DOHH2 (cell line): ENCODE measurements around the gene AHNAK.

Experiments used
- H3F3A ChIP-seq: fragments of 200-600 bp; sonication (generic), shearing (Covaris generic); 2 replicates; pipeline ENCODE4 v1.6.0; 2016; ENCODE audit warnings: antibody characterized with exemption, mild to moderate bottlenecking; ENCODE audit not compliant: control insufficient read depth, insufficient read depth
- H3K27ac ChIP-seq: fragments of 200-600 bp; sonication (generic); 2 replicates; pipeline ENCODE4 v1.5.1; 2014; ENCODE audit warnings: low read depth, mild to moderate bottlenecking, low read length, moderate library complexity
- H3K27me3 ChIP-seq: fragments of 200-600 bp; sonication (generic); 2 replicates; pipeline ENCODE4 v1.6.1; 2014; ENCODE audit warnings: mild to moderate bottlenecking, low read length, mixed read lengths; ENCODE audit not compliant: control insufficient read depth
- H3K36me3 ChIP-seq: fragments of 200-600 bp; sonication (generic); 2 replicates; pipeline ENCODE4 v1.6.1; 2014; ENCODE audit warnings: mild to moderate bottlenecking, low read length, moderate library complexity, mixed read lengths; ENCODE audit not compliant: control insufficient read depth
- H3K4me1 ChIP-seq: fragments of 200-600 bp; sonication (generic); 2 replicates; pipeline ENCODE4 v1.6.1; 2014; ENCODE audit warnings: mild to moderate bottlenecking, low read length, mixed read lengths; ENCODE audit not compliant: control insufficient read depth
- H3K4me2 ChIP-seq: fragments of 200-600 bp; sonication (generic); 2 replicates; pipeline ENCODE4 v1.6.0; 2014; ENCODE audit warnings: mild to moderate bottlenecking, low read length, moderate library complexity
- H3K4me3 ChIP-seq: fragments of 200-600 bp; sonication (generic); 2 replicates; pipeline ENCODE4 v1.5.1; 2014; ENCODE audit warnings: mild to moderate bottlenecking, low read length, mixed read lengths
- H3K79me2 ChIP-seq: fragments of 200-600 bp; sonication (generic); 2 replicates; pipeline ENCODE4 v1.6.1; 2014; ENCODE audit warnings: mild to moderate bottlenecking, low read length, mixed read lengths; ENCODE audit not compliant: control insufficient read depth
- H3K9me2 ChIP-seq: fragments of 200-600 bp; sonication (generic); replicated peaks from 2 replicates; pipeline ENCODE4 v1.6.1; 2014; ENCODE audit warnings: mild to moderate bottlenecking, low read length, mixed read lengths; ENCODE audit not compliant: control insufficient read depth
- H3K9me3 ChIP-seq: fragments of 200-600 bp; sonication (generic); 2 replicates; pipeline ENCODE4 v1.6.1; 2014; ENCODE audit warnings: antibody characterized with exemption, low read length, mixed read lengths; ENCODE audit not compliant: control insufficient read depth, insufficient read depth
- H4K20me1 ChIP-seq: fragments of 200-600 bp; sonication (generic); 2 replicates; pipeline ENCODE4 v1.6.0; 2014; ENCODE audit warnings: low read depth, mild to moderate bottlenecking, antibody characterized with exemption, low read length, moderate library complexity; ENCODE audit not compliant: control insufficient read depth, insufficient read depth
- EZH2phosphoT487 ChIP-seq: fragments of 200-600 bp; sonication (generic); IDR thresholded peaks from 2 replicates; pipeline ENCODE4 v1.6.1; 2017; ENCODE audit warnings: borderline replicate concordance, mild to moderate bottlenecking, antibody characterized with exemption, low read length, moderate library complexity, mixed read lengths
- TF ChIP-seq, protein P1 (sequence below): fragments of 200-600 bp; sonication (generic); IDR thresholded peaks from one replicate; pipeline ENCODE4 v1.5.1; 2014; ENCODE audit warnings: antibody characterized with exemption, mild to moderate bottlenecking, low read depth, low read length; ENCODE audit not compliant: poor library complexity, severe bottlenecking

The AHNAK gene

DNA sequence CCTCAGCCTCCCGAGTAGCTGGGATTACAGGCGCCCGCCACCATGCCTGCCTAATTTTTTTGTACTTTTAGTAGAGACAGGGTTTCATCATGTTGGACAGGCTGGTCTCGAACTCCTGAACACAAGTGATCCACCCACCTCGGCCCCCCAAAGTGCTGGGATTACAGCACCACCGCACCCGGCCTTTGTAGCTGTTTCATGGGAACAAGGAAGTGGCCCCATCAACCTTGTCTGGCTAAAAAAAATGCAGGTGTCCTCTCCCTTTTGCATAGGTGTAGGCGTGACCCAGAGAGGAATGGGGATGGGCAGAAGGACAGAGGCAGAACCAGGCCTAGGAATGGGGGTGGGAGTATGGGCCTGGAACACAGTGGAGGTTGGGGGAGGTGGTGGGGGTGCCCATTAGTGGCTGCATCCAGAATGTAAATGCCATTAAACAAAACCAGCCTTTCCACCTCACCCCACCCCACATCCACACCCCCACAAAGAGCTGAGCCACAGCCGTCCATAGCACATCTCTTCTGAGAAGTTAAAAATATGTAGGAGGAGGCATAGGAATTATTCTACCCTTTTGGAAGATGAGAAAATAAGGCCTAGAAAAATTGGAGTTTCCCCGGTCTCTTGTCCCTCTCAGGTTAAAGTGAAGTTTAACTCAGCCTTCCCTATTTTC, 150.6 kb downstream of the AHNAK start:
- Histone ChIP-seq H3K9me3 (no peaks in the 10 kb centered on the region), H3K79me2 (no peaks in the 10 kb centered on the region), H4K20me1 (0 out of 2 replicates have a peak, but pooled peaks cover 2% of the 10 kb centered on the region), H3F3A (no peaks in the 10 kb centered on the region), H3K27me3 (peaks cover 3% of the 10 kb centered on the region; the same call in 1 of the 2 replicates), H3K27ac (no peak overlapping the region), H3K9me2 (no peaks in the 10 kb centered on the region), H3K4me3 (no peak overlapping the region), H3K4me1 (no peaks in the 10 kb centered on the region), H3K4me2 (no peak overlapping the region), H3K36me3 (no peaks in the 10 kb centered on the region)
- TF ChIP-seq, protein P1, sequence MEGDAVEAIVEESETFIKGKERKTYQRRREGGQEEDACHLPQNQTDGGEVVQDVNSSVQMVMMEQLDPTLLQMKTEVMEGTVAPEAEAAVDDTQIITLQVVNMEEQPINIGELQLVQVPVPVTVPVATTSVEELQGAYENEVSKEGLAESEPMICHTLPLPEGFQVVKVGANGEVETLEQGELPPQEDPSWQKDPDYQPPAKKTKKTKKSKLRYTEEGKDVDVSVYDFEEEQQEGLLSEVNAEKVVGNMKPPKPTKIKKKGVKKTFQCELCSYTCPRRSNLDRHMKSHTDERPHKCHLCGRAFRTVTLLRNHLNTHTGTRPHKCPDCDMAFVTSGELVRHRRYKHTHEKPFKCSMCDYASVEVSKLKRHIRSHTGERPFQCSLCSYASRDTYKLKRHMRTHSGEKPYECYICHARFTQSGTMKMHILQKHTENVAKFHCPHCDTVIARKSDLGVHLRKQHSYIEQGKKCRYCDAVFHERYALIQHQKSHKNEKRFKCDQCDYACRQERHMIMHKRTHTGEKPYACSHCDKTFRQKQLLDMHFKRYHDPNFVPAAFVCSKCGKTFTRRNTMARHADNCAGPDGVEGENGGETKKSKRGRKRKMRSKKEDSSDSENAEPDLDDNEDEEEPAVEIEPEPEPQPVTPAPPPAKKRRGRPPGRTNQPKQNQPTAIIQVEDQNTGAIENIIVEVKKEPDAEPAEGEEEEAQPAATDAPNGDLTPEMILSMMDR: no peak
- TF ChIP-seq EZH2phosphoT487: no peak

- no peaks in the 10 kb centered on the region for H3K9me3 ChIP-seq
- no peak overlapping the region for H3K4me2 ChIP-seq
- peaks cover 3% of the 10 kb centered on the region; the same call in 1 of the 2 replicates for H3K27me3 ChIP-seq
- no peaks in the 10 kb centered on the region for H3K36me3 ChIP-seq
- TF ChIP-seq, protein P1: peak; percentile 79
- no peak for TF ChIP-seq EZH2phosphoT487
- no peaks in the 10 kb centered on the region for H4K20me1 ChIP-seq
- no peaks in the 10 kb centered on the region for H3K9me2 ChIP-seq
- no peak overlapping the region for H3K27ac ChIP-seq
- no peak overlapping the region for H3K4me3 ChIP-seq
- H3K79me2 ChIP-seq: no peaks in the 10 kb centered on the region
- H3F3A ChIP-seq: no peaks in the 10 kb centered on the region
- H3K4me1 ChIP-seq: no peaks in the 10 kb centered on the region
Measured at GRCh38 chr11:62394825-62395538, 151.6 kb downstream of the AHNAK start.

DNA sequence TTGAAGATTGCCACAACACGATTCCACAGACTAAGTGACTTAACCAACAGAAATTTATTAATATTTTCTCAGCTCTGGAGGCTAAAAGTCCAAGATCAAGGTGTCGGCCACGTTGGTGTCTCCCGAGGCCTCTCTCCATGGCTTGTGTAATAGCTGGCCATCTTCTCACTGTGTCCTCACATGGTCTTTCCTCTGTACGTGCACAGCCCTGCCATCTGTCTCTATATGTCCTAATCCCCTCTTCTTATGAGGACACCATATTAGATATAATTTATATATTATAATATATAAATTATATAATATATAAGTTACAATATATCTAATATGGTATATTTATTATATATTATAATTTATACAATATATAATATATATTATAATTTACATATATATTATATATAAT, 152.9 kb downstream of the AHNAK start:
- H3K79me2 ChIP-seq: no peaks in the 10 kb centered on the region
- H3K27me3 ChIP-seq: peaks cover 3% of the 10 kb centered on the region; the same call in 1 of the 2 replicates
- H3F3A ChIP-seq: no peaks in the 10 kb centered on the region
- no peaks in the 10 kb centered on the region for H3K36me3 ChIP-seq
- H4K20me1 ChIP-seq: no peaks in the 10 kb centered on the region
- no peaks in the 10 kb centered on the region for H3K9me3 ChIP-seq
- H3K4me1 ChIP-seq: no peaks in the 10 kb centered on the region
- H3K4me2 ChIP-seq: no peak overlapping the region
- TF ChIP-seq, protein P1: no peak
- TF ChIP-seq EZH2phosphoT487: no peak
- no peak overlapping the region for H3K27ac ChIP-seq
- no peaks in the 10 kb centered on the region for H3K9me2 ChIP-seq
- no peak overlapping the region for H3K4me3 ChIP-seq
